ENCODE results near the gene KIAA2012.

Gene KIAA2012

GRCh38 chr2:202065876-202066275 lies 7.2 kb upstream of the KIAA2012 start:
- no peak for TF ChIP-seq GABPA (IDR thresholded peaks at IDR 0.05; ENCODE audit: low read depth)
- no peak for TF ChIP-seq CTCF (IDR thresholded peaks at IDR 0.05; ENCODE audit: insufficient read depth, low read length)
- TF ChIP-seq REST (IDR thresholded peaks at IDR 0.05; ENCODE audit: insufficient replicate concordance, low read depth): no peak
- TF ChIP-seq SPI1 (IDR thresholded peaks at IDR 0.05; ENCODE audit: borderline replicate concordance, low read depth): no peak
- no peak for TF ChIP-seq POLR2AphosphoS5 (IDR thresholded peaks at IDR 0.05; ENCODE audit: low read depth)
- Histone ChIP-seq H3K4me3 (replicated peaks; ENCODE audit: insufficient read depth, low read length) (no peak overlapping the region), H3K27ac (replicated peaks) (no peak overlapping the region), H3K27me3 (ENCODE audit: insufficient read depth, poor library complexity, severe bottlenecking) (no peaks in the 10 kb centered on the region)
- DNase-seq (ENCODE audit: low read depth in 1 of 2, low spot score in 1 of 2): no peak

GRCh38 chr2:202066875-202067274 lies 6.2 kb upstream of the KIAA2012 start:
- no peak for DNase-seq (ENCODE audit: low read depth in 1 of 2, low spot score in 1 of 2)
- Histone ChIP-seq H3K27me3 (ENCODE audit: insufficient read depth, poor library complexity, severe bottlenecking) (no peaks in the 10 kb centered on the region), H3K27ac (replicated peaks) (no peak overlapping the region), H3K4me3 (replicated peaks; ENCODE audit: insufficient read depth, low read length) (no peak overlapping the region)
- no peak for TF ChIP-seq CTCF (IDR thresholded peaks at IDR 0.05; ENCODE audit: insufficient read depth, low read length)
- no peak for TF ChIP-seq REST (IDR thresholded peaks at IDR 0.05; ENCODE audit: insufficient replicate concordance, low read depth)
- no peak for TF ChIP-seq SPI1 (IDR thresholded peaks at IDR 0.05; ENCODE audit: borderline replicate concordance, low read depth)
- no peak for TF ChIP-seq GABPA (IDR thresholded peaks at IDR 0.05; ENCODE audit: low read depth)
- TF ChIP-seq POLR2AphosphoS5 (IDR thresholded peaks at IDR 0.05; ENCODE audit: low read depth): no peak

GRCh38 chr2:202067589-202067988 lies 5.5 kb upstream of the KIAA2012 start:
- Histone ChIP-seq H3K4me3 (replicated peaks; ENCODE audit: insufficient read depth, low read length) (no peak overlapping the region), H3K27me3 (ENCODE audit: insufficient read depth, poor library complexity, severe bottlenecking) (no peaks in the 10 kb centered on the region), H3K27ac (replicated peaks) (no peak overlapping the region)
- no peak for DNase-seq (ENCODE audit: low read depth in 1 of 2, low spot score in 1 of 2)
- TF ChIP-seq POLR2AphosphoS5 (IDR thresholded peaks at IDR 0.05; ENCODE audit: low read depth) (no peak), CTCF (IDR thresholded peaks at IDR 0.05; ENCODE audit: insufficient read depth, low read length) (no peak), REST (IDR thresholded peaks at IDR 0.05; ENCODE audit: insufficient replicate concordance, low read depth) (no peak), SPI1 (IDR thresholded peaks at IDR 0.05; ENCODE audit: borderline replicate concordance, low read depth) (no peak), GABPA (IDR thresholded peaks at IDR 0.05; ENCODE audit: low read depth) (no peak)

All from HL-60 (cell line).